ENCODE data around the gene TNN. TPM values are rescaled to one million over a fixed set of nuclear protein-coding genes. Genes with fewer than 3 reads are reported as not detected.
A peak's percentile ranks its signal among the peaks of the same experiment; 100 is the strongest.

The TNN gene
- total RNA-seq, 2 donors from 2014 or later: not detected

- DNase-seq (ENCODE audit: low spot score in 2 of 2) (no peak), ATAC-seq (no peak)
- Mint-ChIP-seq H3K36me3 (no peaks in the 10 kb centered on the region), H3K27ac (no peak overlapping the region), H3K9me3 (no peaks in the 10 kb centered on the region)
Measured at GRCh38 chr1:175150596-175151319, 83.1 kb downstream of the TNN start.

GRCh38 chr1:175152006-175152652 lies 84.5 kb downstream of the TNN start:
- peak in 1 of 2 donors; percentile 77 for DNase-seq (ENCODE audit: low spot score in 2 of 2)
- Mint-ChIP-seq H3K9me3 (no peaks in the 10 kb centered on the region), H3K36me3 (no peaks in the 10 kb centered on the region), H3K27ac (no peak overlapping the region)
- peak; percentile 73 to 76 for ATAC-seq

DNA sequence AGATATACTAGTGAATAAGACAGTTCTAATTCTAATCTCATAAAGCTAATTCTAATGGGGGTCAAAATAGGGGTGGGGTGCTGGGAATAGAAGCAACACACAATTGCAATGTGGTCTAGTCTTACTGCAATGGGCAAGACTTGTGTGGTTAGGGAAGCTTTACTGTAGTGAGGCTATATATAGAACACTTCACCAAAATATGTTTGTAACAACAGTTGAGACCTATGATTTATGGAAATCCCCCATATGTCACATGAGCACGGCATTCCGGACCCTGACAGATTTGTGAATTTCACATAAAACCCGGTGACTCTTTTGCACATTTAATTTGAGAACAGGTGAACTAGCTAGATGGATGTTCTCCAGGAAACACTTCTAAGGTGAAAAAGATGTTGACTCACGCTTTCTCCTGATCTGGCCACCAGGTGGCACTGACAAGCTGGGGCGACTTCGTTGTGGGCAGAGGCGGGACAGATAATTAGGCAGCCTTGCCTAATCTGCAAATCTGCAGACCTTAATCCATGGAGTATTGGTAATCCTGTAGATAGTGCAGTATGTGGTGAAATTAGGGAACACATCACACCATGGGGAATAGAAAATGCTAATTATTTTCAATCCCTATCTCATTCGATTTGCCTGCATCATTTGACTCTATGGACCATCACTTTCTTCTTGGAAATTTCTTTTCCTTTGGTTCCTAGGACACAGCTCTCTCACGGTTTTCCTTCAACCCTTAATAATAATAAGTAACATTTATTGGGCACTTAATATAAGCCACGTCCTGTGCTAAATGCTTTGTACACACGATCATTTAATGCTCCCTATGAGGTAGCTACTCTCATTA lies 87.2 kb downstream of the TNN start:
- DNase-seq (ENCODE audit: low spot score in 2 of 2) (peak; percentile 67 to 82), ATAC-seq (peak; percentile 34 to 48)
- Mint-ChIP-seq H3K9me3 (no peaks in the 10 kb centered on the region), H3K27ac (no peak overlapping the region), H3K36me3 (peaks cover 0 to 4% of the 10 kb centered on the region in 2 donors)

DNA sequence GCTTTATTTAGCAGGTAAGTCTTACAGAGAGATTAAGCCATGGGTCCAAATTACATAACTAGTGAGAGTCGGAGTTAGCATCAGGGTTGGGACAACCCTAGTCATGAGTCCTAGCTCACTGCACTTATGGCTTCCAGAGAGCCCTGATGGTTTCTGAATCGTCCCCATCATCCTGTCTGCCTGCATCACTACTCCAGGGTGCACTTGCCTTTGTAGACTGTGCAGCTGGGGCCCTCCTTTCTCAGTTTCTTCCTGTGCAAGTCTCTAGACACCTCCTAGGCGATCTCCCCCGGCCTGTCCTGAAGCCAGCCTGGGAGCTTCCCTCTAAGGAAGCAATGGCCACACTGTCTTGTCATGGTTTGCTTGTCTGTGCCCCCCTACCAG lies 87.8 kb downstream of the TNN start:
- no peak overlapping the region for H3K27ac Mint-ChIP-seq
- no peaks in the 10 kb centered on the region for H3K9me3 Mint-ChIP-seq
- H3K36me3 Mint-ChIP-seq: peaks cover 0 to 10% of the 10 kb centered on the region in 2 donors
- ATAC-seq (no peak), DNase-seq (ENCODE audit: low spot score in 2 of 2) (no peak)

GRCh38 chr1:175155936-175156335 lies 88.3 kb downstream of the TNN start:
- Mint-ChIP-seq H3K36me3 (peaks cover 0 to 15% of the 10 kb centered on the region in 2 donors), H3K9me3 (no peaks in the 10 kb centered on the region), H3K27ac (no peak overlapping the region)
- ATAC-seq: no peak
- DNase-seq (ENCODE audit: low spot score in 2 of 2): no peak

- DNase-seq (ENCODE audit: low spot score in 2 of 2) (no peak), ATAC-seq (peak in 1 of 2 donors; percentile 76)
- peaks cover 0 to 16% of the 10 kb centered on the region in 2 donors for H3K36me3 Mint-ChIP-seq
- peak overlapping the region in 1 of 2 donors; percentile 75 for H3K27ac Mint-ChIP-seq
- H3K9me3 Mint-ChIP-seq: no peaks in the 10 kb centered on the region
Measured at GRCh38 chr1:175157200-175157599, 89.6 kb downstream of the TNN start.

DNA sequence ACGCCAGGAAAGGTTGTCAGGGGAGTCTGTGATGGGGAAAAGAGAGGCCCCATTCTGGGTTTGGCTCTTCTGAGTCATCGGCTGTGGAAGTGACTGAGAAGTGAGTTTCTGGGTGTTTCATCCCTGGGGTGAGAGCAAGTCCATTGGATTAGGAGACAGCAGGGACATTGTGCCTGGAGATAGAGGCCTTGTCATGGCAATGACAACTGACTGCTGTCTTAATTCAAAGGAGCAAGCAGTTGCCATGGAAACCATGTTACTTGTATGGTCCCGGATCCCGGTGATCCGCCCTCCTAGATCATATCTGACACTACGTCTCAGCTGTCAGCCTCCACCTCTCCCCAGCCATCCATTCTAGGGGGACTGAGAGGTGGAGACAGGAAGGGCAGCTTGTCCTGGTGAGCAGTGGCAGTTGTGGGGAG lies 90.5 kb downstream of the TNN start:
- no peak for DNase-seq (ENCODE audit: low spot score in 2 of 2)
- H3K36me3 Mint-ChIP-seq: peaks cover 0 to 16% of the 10 kb centered on the region in 2 donors
- peak; percentile 51 to 71 for ATAC-seq
- H3K9me3 Mint-ChIP-seq: no peaks in the 10 kb centered on the region
- H3K27ac Mint-ChIP-seq: peak overlapping the region; percentile 44 to 75

DNA sequence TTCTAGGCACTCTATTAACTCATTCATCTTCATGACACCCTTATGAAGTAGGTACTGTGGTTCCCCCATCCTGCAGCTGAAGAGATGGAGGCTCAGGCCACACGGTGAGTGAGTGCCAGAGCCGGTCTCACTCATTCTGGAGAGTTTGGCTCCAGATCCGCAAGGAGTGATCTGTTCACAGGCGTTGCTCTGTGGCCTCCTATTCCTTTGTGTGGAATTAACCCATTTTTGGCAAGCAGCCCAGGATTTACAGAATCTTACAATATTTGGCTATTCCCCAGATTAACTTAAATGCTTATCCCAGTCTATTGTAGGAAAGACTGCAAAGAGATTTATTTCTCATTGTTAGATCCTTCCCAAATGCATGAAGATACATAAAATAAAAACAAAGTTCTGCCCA lies 95.3 kb downstream of the TNN start:
- ATAC-seq (no peak), DNase-seq (ENCODE audit: low spot score in 2 of 2) (no peak)
- H3K9me3 Mint-ChIP-seq: no peaks in the 10 kb centered on the region
- H3K36me3 Mint-ChIP-seq: peaks cover 0 to 16% of the 10 kb centered on the region in 2 donors
- H3K27ac Mint-ChIP-seq: no peak overlapping the region

DNA sequence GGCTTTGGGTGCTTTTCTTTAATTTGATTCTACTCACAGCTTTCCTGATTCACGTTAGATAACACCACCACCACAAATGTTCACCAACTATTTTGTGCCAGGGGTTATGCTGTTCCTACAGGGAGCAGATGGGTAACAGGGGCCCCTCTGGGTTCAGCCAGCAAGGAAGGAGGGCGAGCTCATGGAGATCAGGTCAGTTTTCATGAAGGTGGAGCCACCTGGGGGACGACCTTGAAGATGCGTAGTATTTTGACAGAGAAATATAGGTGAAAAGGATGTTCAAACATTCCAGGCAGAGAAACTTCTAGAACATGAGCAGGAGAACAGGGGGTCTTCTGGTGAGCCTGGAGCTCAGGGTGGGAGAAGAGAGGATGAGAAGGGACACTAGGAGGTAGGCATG lies 96.1 kb downstream of the TNN start:
- Mint-ChIP-seq H3K27ac (peak overlapping the region in 1 of 2 donors; percentile 56), H3K9me3 (no peaks in the 10 kb centered on the region), H3K36me3 (peaks cover 0 to 16% of the 10 kb centered on the region in 2 donors)
- no peak for DNase-seq (ENCODE audit: low spot score in 2 of 2)
- no peak for ATAC-seq

DNA sequence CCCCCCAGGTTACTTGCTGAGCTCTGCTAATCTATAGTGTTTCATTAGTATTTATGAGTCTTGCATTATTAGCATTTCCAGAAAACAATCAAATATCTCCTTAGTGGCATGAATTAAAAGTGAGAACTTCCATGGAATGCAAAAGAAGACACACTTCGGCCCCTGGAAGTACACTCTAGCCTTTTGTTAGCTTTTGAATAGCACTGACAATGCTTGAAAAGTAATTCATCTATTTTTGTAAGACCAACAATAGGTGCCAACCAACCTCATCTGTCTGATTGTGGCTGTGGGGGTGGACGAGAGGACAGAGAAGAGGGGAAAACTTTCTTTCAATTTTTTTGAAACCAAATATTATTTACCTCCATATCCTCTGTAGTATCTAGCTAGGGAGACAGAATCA lies 97.1 kb downstream of the TNN start:
- Mint-ChIP-seq H3K9me3 (no peaks in the 10 kb centered on the region), H3K27ac (no peak overlapping the region), H3K36me3 (peaks cover 0 to 13% of the 10 kb centered on the region in 2 donors)
- ATAC-seq (no peak), DNase-seq (ENCODE audit: low spot score in 2 of 2) (no peak)

DNA sequence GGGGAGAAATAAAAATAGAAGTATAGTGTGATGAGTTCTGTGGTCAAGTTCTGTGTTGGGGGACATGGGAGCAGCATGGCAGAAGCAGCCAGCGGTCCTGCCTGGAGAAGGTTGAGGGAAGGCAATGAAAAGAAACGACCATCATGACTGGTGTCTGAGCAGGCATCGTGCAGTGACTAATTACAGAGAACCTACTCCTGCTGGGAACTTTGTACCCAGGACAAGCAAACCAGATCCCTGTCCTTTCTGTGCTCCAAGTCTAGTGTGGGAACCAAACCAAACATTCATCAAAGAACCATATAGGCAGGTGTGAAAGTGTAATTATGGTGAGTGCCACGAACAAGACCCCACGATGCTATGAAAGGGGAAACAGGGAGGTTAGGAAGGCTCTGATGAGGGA lies 99.1 kb downstream of the TNN start:
- H3K36me3 Mint-ChIP-seq: no peaks in the 10 kb centered on the region
- H3K9me3 Mint-ChIP-seq: no peaks in the 10 kb centered on the region
- peak overlapping the region; percentile 59 to 74 for H3K27ac Mint-ChIP-seq
- ATAC-seq (no peak), DNase-seq (ENCODE audit: low spot score in 2 of 2) (no peak)

GRCh38 chr1:175167861-175168260 lies 100.2 kb downstream of the TNN start:
- DNase-seq (ENCODE audit: low spot score in 2 of 2) (no peak), ATAC-seq (no peak)

DNA sequence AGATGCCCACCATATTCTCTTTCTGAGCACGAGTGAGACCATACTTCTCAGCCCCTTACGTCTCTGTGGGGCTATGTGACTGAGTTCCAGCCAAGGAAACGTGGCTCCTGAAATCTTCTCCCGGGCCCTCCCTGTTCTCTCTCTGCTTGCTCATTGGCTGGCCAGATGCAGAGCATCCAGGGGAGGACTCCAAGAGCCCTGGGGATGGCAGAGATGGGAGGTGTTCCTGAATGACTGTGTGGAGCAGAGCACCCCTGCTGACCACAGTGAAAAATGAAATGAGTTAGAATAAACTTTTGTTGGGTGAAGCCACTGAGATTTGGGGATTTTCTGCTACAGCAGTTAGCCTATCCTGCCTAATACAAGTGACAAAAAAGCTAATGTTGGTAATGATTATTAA lies 101.1 kb downstream of the TNN start:
- DNase-seq (ENCODE audit: low spot score in 2 of 2): no peak
- Mint-ChIP-seq H3K36me3 (no peaks in the 10 kb centered on the region), H3K9me3 (no peaks in the 10 kb centered on the region), H3K27ac (peak overlapping the region in 1 of 2 donors; percentile 59)
- ATAC-seq: peak; percentile 48 to 60

More at GRCh38 chr1:175167861-175168260, 100.2 kb downstream of the TNN start:
- H3K9me3 Mint-ChIP-seq: no peaks in the 10 kb centered on the region
- H3K36me3 Mint-ChIP-seq: no peaks in the 10 kb centered on the region
- H3K27ac Mint-ChIP-seq: peak overlapping the region in 1 of 2 donors; percentile 4

- Mint-ChIP-seq H3K9me3 (no peaks in the 10 kb centered on the region), H3K36me3 (no peaks in the 10 kb centered on the region), H3K27ac (peak overlapping the region; percentile 59 to 88)
- ATAC-seq (peak; percentile 85 to 92), DNase-seq (ENCODE audit: low spot score in 2 of 2) (no peak)
Measured at GRCh38 chr1:175169286-175170018, 101.8 kb downstream of the TNN start.

DNA sequence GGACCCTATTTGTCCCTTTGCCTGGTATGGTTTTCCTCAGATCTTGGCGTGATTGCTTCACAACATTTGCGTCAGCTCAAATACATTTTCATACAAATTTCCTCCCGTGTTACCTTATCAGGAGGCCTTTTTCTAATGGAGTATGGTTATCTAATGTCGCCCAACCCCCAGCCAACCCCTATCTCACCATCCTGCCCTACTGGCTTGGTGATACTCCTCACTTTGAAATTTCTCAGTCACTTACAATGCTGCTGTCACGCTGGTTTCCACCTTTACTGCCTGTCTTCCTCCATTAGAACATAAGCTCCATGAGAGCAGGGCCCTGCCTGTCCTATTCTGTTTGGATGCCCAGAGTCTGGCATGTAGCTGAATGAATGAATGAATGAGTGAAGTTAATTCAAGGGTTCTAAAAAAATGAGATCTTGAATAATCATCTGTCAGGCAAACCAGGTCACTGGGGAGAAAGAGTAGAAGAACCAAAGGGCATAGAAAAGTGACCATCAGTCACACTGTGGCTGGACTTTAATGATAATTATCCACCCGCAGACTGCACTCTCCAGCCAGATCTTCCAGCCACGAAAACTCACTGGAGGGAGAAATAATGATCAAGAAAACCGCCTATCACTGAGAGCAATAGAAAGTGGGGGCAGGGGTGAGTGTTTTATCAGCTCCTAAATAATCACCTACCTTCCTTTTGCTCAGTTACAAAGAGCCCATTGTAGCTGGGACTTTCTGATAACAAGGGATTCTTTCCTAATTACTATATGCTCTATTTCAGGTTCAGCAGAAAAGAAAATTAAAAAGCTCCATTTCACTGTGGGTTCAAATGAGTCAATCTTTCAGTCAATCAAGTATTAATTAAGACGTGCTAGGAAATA lies 103.6 kb downstream of the TNN start:
- DNase-seq (ENCODE audit: low spot score in 2 of 2) (no peak), ATAC-seq (no peak)
- no peaks in the 10 kb centered on the region for H3K9me3 Mint-ChIP-seq
- peak overlapping the region; percentile 78 to 81 for H3K27ac Mint-ChIP-seq
- H3K36me3 Mint-ChIP-seq: peaks cover 0 to 4% of the 10 kb centered on the region in 2 donors

DNA sequence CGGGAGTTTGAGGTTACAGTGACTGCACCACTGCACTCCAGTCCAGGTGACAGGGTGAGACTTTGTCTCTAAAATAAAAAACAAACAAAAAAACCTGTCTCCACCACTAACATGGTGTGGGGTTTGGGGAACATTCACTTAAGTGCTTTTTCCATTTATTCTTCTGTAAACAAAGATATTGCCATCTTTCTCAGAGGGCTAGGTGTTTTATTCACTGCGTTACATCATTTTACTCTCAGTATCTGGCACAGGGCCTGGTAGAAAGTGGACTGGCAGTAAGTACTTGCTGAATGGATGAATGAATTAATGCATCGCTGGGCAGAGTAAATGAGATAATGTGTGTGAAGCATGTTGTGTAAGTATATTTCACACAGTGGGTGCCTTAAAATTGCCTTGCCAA lies 104.9 kb downstream of the TNN start:
- no peak for ATAC-seq
- Mint-ChIP-seq H3K27ac (no peak overlapping the region), H3K9me3 (no peaks in the 10 kb centered on the region), H3K36me3 (peaks cover 0 to 10% of the 10 kb centered on the region in 2 donors)
- no peak for DNase-seq (ENCODE audit: low spot score in 2 of 2)

Data from activated naive CD4-positive, alpha-beta T cell treated with anti-CD3 and anti-CD28 coated beads, Interleukin-2, amount 50 U/mL, for 72 hours (primary cell).